Ishikawa (cell line): ENCODE results near the gene GGCX.

Source experiments
- CEBPB ChIP-seq: IDR thresholded peaks from 2 replicates; pipeline ENCODE4 v1.6.1; 2012
- TCF12 ChIP-seq: IDR thresholded peaks from 2 replicates; pipeline ENCODE4 v1.6.1; 2012; ENCODE audit warnings: low read depth
- TEAD4 ChIP-seq: IDR thresholded peaks from 2 replicates; pipeline ENCODE4 v1.6.1; 2012
- YY1 ChIP-seq: IDR thresholded peaks from 2 replicates; pipeline ENCODE4 v1.6.1; 2012; ENCODE audit warnings: low read depth
- TF ChIP-seq, protein P1 (sequence below): IDR thresholded peaks from 2 replicates; pipeline ENCODE4 v1.6.1; 2012; ENCODE audit warnings: low read depth, mild to moderate bottlenecking
- TF ChIP-seq, protein P2 (sequence below): IDR thresholded peaks from 2 replicates; pipeline ENCODE4 v1.6.1; 2012

DNA sequence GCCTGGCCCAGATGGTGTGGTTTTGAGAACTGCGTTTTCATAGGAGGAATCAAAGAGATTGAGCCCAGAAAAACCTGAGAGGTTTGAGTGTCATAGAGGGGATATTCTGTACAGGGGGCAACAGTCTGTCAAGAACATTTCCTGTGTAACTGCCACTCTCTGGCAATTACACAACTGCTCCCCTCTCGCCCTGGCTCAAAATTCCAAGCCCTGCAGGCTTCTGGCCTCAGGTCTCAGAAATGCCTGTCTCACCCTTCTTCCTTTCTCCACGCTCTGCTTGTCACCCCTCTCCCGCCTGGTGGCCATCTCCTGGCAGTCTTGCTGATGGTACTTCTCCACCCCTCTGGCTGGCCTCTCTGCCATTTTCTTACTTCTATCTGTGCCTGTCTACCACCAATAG, 26.9 kb upstream of the GGCX start:
- TF ChIP-seq YY1 (no peak), CEBPB (no peak), TCF12 (no peak), TEAD4 (no peak)
- TF ChIP-seq, protein P1, sequence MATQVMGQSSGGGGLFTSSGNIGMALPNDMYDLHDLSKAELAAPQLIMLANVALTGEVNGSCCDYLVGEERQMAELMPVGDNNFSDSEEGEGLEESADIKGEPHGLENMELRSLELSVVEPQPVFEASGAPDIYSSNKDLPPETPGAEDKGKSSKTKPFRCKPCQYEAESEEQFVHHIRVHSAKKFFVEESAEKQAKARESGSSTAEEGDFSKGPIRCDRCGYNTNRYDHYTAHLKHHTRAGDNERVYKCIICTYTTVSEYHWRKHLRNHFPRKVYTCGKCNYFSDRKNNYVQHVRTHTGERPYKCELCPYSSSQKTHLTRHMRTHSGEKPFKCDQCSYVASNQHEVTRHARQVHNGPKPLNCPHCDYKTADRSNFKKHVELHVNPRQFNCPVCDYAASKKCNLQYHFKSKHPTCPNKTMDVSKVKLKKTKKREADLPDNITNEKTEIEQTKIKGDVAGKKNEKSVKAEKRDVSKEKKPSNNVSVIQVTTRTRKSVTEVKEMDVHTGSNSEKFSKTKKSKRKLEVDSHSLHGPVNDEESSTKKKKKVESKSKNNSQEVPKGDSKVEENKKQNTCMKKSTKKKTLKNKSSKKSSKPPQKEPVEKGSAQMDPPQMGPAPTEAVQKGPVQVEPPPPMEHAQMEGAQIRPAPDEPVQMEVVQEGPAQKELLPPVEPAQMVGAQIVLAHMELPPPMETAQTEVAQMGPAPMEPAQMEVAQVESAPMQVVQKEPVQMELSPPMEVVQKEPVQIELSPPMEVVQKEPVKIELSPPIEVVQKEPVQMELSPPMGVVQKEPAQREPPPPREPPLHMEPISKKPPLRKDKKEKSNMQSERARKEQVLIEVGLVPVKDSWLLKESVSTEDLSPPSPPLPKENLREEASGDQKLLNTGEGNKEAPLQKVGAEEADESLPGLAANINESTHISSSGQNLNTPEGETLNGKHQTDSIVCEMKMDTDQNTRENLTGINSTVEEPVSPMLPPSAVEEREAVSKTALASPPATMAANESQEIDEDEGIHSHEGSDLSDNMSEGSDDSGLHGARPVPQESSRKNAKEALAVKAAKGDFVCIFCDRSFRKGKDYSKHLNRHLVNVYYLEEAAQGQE = no peak
- TF ChIP-seq, protein P2, sequence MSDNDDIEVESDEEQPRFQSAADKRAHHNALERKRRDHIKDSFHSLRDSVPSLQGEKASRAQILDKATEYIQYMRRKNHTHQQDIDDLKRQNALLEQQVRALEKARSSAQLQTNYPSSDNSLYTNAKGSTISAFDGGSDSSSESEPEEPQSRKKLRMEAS = no peak
